HepG2 (cell line): ENCODE measurements around the gene SOX11.

ENCODE experiments used
- GABPA ChIP-seq, 2 experiments: IDR thresholded peaks; 2 replicates each; pipeline ENCODE4 v1.6.1; 2011 to 2016; ENCODE audit warnings: low read depth in 2 of 2, low read length in 1 of 2, missing biosample characterization in 1 of 2, missing genetic modification characterization in 1 of 2
- GATAD2A ChIP-seq: IDR thresholded peaks from 2 replicates; pipeline ENCODE4 v1.6.1; 2016
- SMC3 ChIP-seq: IDR thresholded peaks from 2 replicates; pipeline ENCODE4 v1.6.1; 2011; ENCODE audit warnings: low read length, improper control_type of control experiment
- SMYD3 ChIP-seq: sonication (generic); formaldehyde crosslinking; IDR thresholded peaks from 2 replicates; pipeline ENCODE4 v1.8.1; 2023; ENCODE audit warnings: mild to moderate bottlenecking, missing genetic modification reagents
- SNRNP70 ChIP-seq: fragments of 200-400 bp; formaldehyde crosslinking; IDR thresholded peaks from 2 replicates; pipeline ENCODE4 v1.6.1; 2017; ENCODE audit warnings: mild to moderate bottlenecking, low read depth, low read length, moderate library complexity
- TGIF2 ChIP-seq: IDR thresholded peaks from 2 replicates; pipeline ENCODE4 v1.6.1; 2016; ENCODE audit warnings: control low read depth, missing compliant biosample characterization
- ZNF263 ChIP-seq: sonication (generic); formaldehyde crosslinking; IDR thresholded peaks from 2 replicates; pipeline ENCODE4 v1.4.0; 2020; ENCODE audit warnings: missing genetic modification reagents
- ZNF292 ChIP-seq: sonication (generic); formaldehyde crosslinking; IDR thresholded peaks from 2 replicates; pipeline ENCODE4 v1.8.1; 2022; ENCODE audit warnings: mild to moderate bottlenecking, low read depth, missing genetic modification reagents, borderline replicate concordance
- ZNF660 ChIP-seq: sonication (generic); formaldehyde crosslinking; IDR thresholded peaks from 2 replicates; pipeline ENCODE4 v1.5.1; 2020; ENCODE audit warnings: mild to moderate bottlenecking, low read depth, missing genetic modification reagents, borderline replicate concordance
- TF ChIP-seq, protein P1 (sequence below): IDR thresholded peaks from 2 replicates; pipeline ENCODE4 v1.6.1; 2016; ENCODE audit warnings: mild to moderate bottlenecking, missing biosample characterization, missing genetic modification reagents

DNA sequence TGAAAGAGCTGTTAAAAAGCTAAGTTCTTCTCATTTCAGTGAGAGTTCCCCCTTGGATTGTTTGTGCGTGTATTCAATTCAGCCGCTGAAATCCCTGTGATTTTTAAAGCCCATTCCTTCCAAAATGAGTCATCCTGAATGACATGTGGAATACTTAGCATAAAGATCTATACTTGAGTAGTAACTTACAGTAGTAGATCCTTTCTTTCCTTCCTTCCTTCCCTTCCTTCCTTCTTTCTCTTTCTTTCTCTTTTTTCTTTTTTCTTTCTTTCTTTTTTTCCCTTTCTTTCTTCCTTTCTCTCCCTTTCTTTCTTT is 18.2 kb upstream of the SOX11 start:
- TF ChIP-seq SMC3 (no peak), SMYD3 (no peak), GATAD2A (no peak), TGIF2 (CRISPR knock-in tag) (no peak), GABPA (IDR thresholded peaks at IDR 0.05; ENCODE audit: low read depth, low read length) (no peak), GABPA (CRISPR knock-in tag; IDR thresholded peaks at IDR 0.05; ENCODE audit: low read depth) (no peak), SNRNP70 (no peak), ZNF263 (CRISPR knock-in tag) (no peak), ZNF660 (CRISPR knock-in tag) (no peak), ZNF292 (CRISPR knock-in tag) (no peak)
- TF ChIP-seq, protein P1, sequence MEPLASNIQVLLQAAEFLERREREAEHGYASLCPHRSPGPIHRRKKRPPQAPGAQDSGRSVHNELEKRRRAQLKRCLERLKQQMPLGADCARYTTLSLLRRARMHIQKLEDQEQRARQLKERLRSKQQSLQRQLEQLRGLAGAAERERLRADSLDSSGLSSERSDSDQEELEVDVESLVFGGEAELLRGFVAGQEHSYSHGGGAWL (CRISPR knock-in tag) = no peak
